Upper lobe of left lung (tissue), 6 donors: Measurements from ENCODE around the gene SLC35B2. TPM values are rescaled to one million over a fixed set of nuclear protein-coding genes. Genes with fewer than 3 reads are reported as not detected.
A peak's percentile ranks its signal among the peaks of the same experiment; 100 is the strongest.

Experiments
- ATAC-seq, 2 donors: fragments of 200-7000 bp; cut with Tn5 transposase; one replicate each; pipeline ENCODE4 v1.9.1; 2022; ENCODE audit warnings: mild to moderate bottlenecking in 2 of 2, moderate library complexity in 2 of 2; ENCODE audit not compliant: low FRiP score in 2 of 2
- DNase-seq, 2 donors: peaks; one replicate each; pipeline ENCODE4 v3.0.0-alpha.2; 2019 to 2020
- H3K27ac ChIP-seq, 4 donors: fragments of 200-600 bp; sonication (generic); one replicate each; pipeline ENCODE4 v1.5.1; 2016 to 2019
- H3K27me3 ChIP-seq, 4 donors: fragments of 200-600 bp; sonication (generic); one replicate each; pipeline ENCODE4 v1.5.1; 2017 to 2019
- H3K36me3 ChIP-seq, 4 donors: fragments of 200-600 bp; sonication (generic); one replicate each; pipeline ENCODE4 v1.5.1; 2016 to 2019
- H3K4me1 ChIP-seq, 4 donors: fragments of 200-600 bp; sonication (generic); one replicate each; pipeline ENCODE4 v1.5.1; 2018 to 2019
- H3K4me3 ChIP-seq, 4 donors: fragments of 200-600 bp; sonication (generic); one replicate each; pipeline ENCODE4 v1.5.1; 2017 to 2019; ENCODE audit warnings: mild to moderate bottlenecking in 2 of 4, moderate library complexity in 1 of 4
- H3K9me3 ChIP-seq, 4 donors: fragments of 200-600 bp; sonication (generic); one replicate each; pipeline ENCODE4 v1.5.1; 2018 to 2019
- EP300 ChIP-seq, 4 donors: sonication (generic); formaldehyde crosslinking; IDR thresholded peaks; one replicate each; pipeline ENCODE4 v1.5.1; 2017; ENCODE audit warnings: antibody characterized with exemption in 4 of 4, control low read depth in 2 of 4
- POLR2A ChIP-seq, 4 donors: fragments of 450-650 bp; IDR thresholded peaks; one replicate each; pipeline ENCODE4 v1.5.1; 2016 to 2017; ENCODE audit warnings: antibody characterized with exemption in 4 of 4, mild to moderate bottlenecking in 2 of 4
- POLR2AphosphoS5 ChIP-seq, 2 donors: sonication (generic); formaldehyde crosslinking; IDR thresholded peaks; one replicate each; pipeline ENCODE4 v1.5.1; 2017; ENCODE audit warnings: antibody characterized with exemption in 2 of 2
- WGBS, 2 donors: methylation state at CpG; one replicate each; pipeline ENCODE4 v1.1.5; 2017 to 2018; 5-methylcytosine and 5-hydroxymethylcytosine counted together
- total RNA-seq, 6 donors: library from RNA; depleted of rRNA in 4 of 6; stranded (reverse); fragments of >200 nt in 4 of 6; gene quantifications; one replicate each; pipeline versions ENCODE4 v1.1.0 to v1.2.1, GENCODE V29; 2016 to 2021
- TF ChIP-seq, protein P1 (sequence below), 6 experiments: fragments of 450-650 bp in 4 of 6; fragments of 200-600 bp in 2 of 6; sonication (generic) in 2 of 6; IDR thresholded peaks; one replicate each; pipeline ENCODE4 v1.5.1; 2016 to 2019; ENCODE audit warnings: antibody characterized with exemption in 6 of 6
- donor health status: DM: no; HTN: no; CAD: no; lungs with moderate emphysema.
- donor health status: DM: no; HTN: yes; CAD: no; lungs with severe emphysema.

The SLC35B2 gene
- total RNA-seq, 6 donors from 2014 or later = 14.6 to 44.8 (median 29.8) TPM

DNA sequence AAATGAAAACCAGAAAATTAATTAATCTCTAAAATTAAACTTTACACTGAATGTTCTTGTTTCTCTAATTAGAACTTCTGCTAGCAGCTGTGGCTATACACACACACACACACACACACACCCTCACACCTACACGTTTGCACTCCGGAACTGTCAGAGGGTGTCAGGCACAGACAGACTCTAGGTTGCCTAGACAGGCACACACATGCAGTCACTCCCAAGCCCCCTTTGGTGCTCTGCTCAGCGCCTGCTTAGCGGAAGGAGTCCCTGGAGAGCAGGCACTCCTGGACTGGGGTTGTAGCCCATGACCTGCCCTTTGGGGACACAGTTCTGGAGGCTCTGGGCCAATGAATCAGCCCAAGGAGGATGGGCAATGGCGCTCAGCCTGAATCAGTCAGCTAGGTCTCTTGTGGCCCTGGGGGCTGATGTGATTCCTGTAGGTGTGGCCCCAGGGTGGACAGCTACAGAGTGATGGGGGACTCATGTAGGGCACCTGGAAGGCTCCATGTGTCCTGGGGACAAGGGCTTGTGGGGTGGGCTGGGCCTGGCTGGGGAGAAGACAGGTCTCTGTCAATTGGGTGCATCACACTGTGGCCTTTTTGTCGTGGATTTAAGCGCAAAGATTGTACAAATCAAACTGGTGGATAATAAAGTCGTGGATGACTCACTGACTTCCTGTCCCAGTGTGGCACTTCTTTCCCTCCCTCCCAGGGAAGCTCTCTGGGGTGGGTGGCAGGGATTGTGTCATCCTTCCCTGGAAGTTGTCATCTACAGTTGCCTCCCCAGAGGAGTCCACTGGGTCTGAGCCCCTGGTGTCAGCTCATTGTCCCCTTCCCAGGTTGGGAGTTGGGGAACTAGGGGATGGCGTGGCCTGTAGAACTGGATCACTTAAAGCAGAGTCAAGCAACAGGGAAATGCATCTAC, 21.7 kb upstream of the SLC35B2 start:
- TF ChIP-seq POLR2A (IDR thresholded peaks at IDR 0.05) = no peak
- no peak for TF ChIP-seq EP300 (IDR thresholded peaks at IDR 0.05)
- no peak for TF ChIP-seq POLR2AphosphoS5 (IDR thresholded peaks at IDR 0.05)
- TF ChIP-seq, protein P1, sequence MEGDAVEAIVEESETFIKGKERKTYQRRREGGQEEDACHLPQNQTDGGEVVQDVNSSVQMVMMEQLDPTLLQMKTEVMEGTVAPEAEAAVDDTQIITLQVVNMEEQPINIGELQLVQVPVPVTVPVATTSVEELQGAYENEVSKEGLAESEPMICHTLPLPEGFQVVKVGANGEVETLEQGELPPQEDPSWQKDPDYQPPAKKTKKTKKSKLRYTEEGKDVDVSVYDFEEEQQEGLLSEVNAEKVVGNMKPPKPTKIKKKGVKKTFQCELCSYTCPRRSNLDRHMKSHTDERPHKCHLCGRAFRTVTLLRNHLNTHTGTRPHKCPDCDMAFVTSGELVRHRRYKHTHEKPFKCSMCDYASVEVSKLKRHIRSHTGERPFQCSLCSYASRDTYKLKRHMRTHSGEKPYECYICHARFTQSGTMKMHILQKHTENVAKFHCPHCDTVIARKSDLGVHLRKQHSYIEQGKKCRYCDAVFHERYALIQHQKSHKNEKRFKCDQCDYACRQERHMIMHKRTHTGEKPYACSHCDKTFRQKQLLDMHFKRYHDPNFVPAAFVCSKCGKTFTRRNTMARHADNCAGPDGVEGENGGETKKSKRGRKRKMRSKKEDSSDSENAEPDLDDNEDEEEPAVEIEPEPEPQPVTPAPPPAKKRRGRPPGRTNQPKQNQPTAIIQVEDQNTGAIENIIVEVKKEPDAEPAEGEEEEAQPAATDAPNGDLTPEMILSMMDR (IDR thresholded peaks at IDR 0.05) = no peak
- no peak overlapping the region for H3K27ac ChIP-seq
- DNase-seq (no peak), ATAC-seq (no peak)
- no peaks in the 10 kb centered on the region for H3K36me3 ChIP-seq
- peaks cover 0 to 20% (median 10%) of the 10 kb centered on the region in 4 donors for H3K27me3 ChIP-seq
- no peak overlapping the region for H3K4me3 ChIP-seq
- no peaks in the 10 kb centered on the region for H3K9me3 ChIP-seq
- 61 to 62% methylated on average over 8 to 9 of the region's 9 CpGs for WGBS, 2 donors
- peaks cover 9 to 11% (median 10%) of the 10 kb centered on the region in 4 donors for H3K4me1 ChIP-seq

DNA sequence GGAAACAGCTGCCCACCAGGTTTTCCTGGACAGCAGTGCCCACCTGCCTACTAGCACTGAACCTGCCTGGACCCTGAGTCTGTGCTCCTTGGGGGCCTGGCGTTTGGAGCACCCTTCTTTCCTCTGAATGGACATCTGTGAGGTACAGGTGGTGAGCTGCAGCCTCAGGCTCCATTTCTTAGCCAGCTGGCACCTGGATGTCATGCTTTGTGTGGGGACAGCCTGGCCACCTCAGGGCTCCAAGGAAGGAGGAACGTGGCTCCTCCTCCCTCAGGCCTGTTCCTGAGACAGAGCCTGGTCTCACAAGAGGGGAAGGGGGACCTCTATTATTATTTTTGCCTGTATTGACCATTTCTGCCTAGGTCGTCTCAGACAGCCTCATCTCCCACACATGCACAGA, 21.0 kb upstream of the SLC35B2 start:
- Histone ChIP-seq H3K4me1 (peaks cover 9 to 11% (median 10%) of the 10 kb centered on the region in 4 donors), H3K9me3 (no peaks in the 10 kb centered on the region), H3K27me3 (peaks cover 0 to 23% (median 10%) of the 10 kb centered on the region in 4 donors), H3K27ac (no peak overlapping the region), H3K36me3 (no peaks in the 10 kb centered on the region), H3K4me3 (no peak overlapping the region)
- no peak for TF ChIP-seq EP300 (IDR thresholded peaks at IDR 0.05)
- TF ChIP-seq, protein P1 (IDR thresholded peaks at IDR 0.05) = no peak
- TF ChIP-seq POLR2AphosphoS5 (IDR thresholded peaks at IDR 0.05) = no peak
- no peak for TF ChIP-seq POLR2A (IDR thresholded peaks at IDR 0.05)
- no peak for ATAC-seq
- 50 to 66% methylated on average over 3 of the region's 3 CpGs for WGBS, 2 donors
- DNase-seq = no peak

DNA sequence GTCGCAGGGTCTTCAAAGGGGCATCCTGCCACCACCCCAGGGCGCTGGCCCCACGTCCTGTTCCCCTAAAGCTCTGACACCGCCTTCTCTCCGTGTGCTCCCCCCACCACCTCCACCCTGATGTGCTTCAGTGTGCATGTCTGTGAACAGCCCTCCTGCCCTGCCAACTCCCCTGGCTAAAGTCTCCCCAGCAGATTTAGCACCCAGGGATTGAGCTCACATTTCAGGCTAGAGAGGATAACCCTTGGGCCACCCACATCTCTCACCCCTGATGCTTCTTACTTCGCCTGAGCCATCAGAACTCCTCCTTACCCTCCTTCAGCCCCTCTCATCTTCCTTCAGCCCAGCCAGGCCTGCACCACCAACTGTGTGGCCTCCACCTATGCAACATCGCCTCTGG, 20.4 kb upstream of the SLC35B2 start:
- ATAC-seq = no peak
- 80 to 84% methylated on average over 7 of the region's 7 CpGs for WGBS, 2 donors
- DNase-seq = peak in 1 of 2 donors; percentile 25

DNA sequence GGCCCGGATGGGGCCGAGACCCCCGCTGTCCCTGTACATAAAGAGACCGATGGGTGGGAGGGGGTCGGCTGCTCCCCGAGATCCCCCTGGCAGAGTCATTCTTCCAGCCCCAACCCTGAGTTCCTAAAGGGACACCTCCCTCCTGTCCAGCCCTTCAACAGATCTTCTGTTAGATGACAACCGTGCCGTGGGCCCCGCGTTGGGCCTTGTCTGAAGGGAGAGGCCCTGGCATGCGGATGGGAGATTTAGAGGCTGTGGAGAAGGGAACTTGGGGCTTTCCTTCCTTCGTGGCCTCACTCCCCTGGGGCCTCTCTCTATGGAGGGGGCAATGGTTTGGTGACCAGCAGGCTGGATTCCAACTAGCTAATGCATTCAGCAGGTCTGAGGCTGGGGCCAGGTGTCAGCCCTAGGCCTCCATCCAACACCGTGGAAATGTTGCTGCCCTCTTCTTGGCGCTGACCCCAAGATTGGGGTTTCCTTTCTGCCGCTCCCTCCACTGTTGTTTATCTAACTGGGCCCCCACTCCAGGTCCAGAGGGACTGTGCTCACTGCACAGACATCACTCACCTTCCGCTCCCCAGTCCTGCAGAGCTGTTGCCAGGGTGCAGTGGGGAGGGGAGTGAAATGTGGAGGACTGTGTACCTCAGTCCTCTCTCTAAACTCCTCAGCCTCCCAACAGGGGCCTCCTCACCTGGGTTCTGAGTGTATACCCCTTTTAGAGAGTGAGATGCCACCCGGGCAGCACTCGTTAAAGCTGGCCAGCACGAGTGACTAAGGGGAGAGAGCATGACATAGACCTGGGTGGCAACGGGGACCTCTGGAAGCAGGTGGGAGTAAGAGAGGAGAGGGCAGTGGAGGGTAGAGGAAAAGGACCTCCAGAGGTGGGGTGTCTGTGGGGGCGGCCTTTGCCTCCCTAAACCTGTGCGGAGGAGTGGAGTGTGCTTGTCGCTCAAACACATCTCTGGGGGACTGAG, 19.6 kb upstream of the SLC35B2 start:
- no peaks in the 10 kb centered on the region for H3K9me3 ChIP-seq
- DNase-seq (no peak), ATAC-seq (no peak)
- H3K27me3 ChIP-seq = peaks cover 0 to 31% (median 15%) of the 10 kb centered on the region in 4 donors
- TF ChIP-seq, protein P1 (IDR thresholded peaks at IDR 0.05) = no peak
- no peak for TF ChIP-seq POLR2AphosphoS5 (IDR thresholded peaks at IDR 0.05)
- no peak for TF ChIP-seq EP300 (IDR thresholded peaks at IDR 0.05)
- no peak for TF ChIP-seq POLR2A (IDR thresholded peaks at IDR 0.05)
- no peak overlapping the region for H3K4me3 ChIP-seq
- no peak overlapping the region for H3K27ac ChIP-seq
- peaks cover 9 to 11% (median 10%) of the 10 kb centered on the region in 4 donors for H3K4me1 ChIP-seq
- WGBS, 2 donors = 79 to 82% methylated on average over 21 to 23 of the region's 23 CpGs
- no peaks in the 10 kb centered on the region for H3K36me3 ChIP-seq

More for the DNA sequence above, 20.4 kb upstream of the SLC35B2 start:
- no peak overlapping the region for H3K27ac ChIP-seq
- peaks cover 9 to 11% (median 10%) of the 10 kb centered on the region in 4 donors for H3K4me1 ChIP-seq
- no peak for TF ChIP-seq EP300 (IDR thresholded peaks at IDR 0.05)
- no peak overlapping the region for H3K4me3 ChIP-seq
- H3K27me3 ChIP-seq = peaks cover 0 to 26% (median 11%) of the 10 kb centered on the region in 4 donors
- no peaks in the 10 kb centered on the region for H3K9me3 ChIP-seq
- no peaks in the 10 kb centered on the region for H3K36me3 ChIP-seq
